ENCODE results near the gene SMO.
"Not testable (repeated sequence)": the region's sequence is repeated elsewhere in the genome, so short reads cannot be mapped to it uniquely, and the experiment has no call there.

GRCh38 chr7:129219166-129219565 lies 30.7 kb downstream of the SMO start:
- TF ChIP-seq CTCF (IDR thresholded peaks at IDR 0.05; ENCODE audit: insufficient read depth, low read length, poor library complexity, severe bottlenecking); EZH2phosphoT487 (conservative IDR thresholded peaks at IDR 0.05; ENCODE audit: low read length): not testable (repeated sequence)

Measured in SU-DHL-6 (cell line).